Measurements from ENCODE around the gene MVB12B.

DNA sequence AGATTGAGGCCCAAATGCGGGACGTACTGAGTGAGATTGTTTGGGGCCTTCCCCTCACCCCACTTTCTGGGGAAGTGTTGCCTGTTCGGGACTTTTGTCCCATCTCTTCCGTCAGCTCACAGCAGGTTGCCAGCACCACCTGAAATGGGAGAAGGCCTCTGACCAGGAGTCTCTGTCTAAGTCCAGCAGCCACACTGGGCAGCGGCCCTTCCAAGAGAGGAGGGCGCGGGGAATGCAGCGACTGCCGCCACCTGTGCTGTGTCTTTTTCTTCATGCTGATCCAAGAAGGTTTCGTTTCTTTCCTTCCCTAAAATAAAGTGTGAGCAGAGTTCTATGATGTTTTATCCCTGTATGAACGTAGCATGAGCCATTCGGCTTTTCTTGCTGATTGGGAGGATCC, 152.9 kb downstream of the MVB12B start:
- TF ChIP-seq CTCF (IDR thresholded peaks at IDR 0.05) (no peak), POLR2A (IDR thresholded peaks at IDR 0.05) (no peak), EP300 (IDR thresholded peaks at IDR 0.05; ENCODE audit: low read depth) (no peak), POLR2AphosphoS5 (IDR thresholded peaks at IDR 0.05) (no peak)
